Loucy (cell line): ENCODE data around the gene SLC35G6.

Source experiments
- CTCF ChIP-seq: fragments of 200-600 bp; sonication (generic); conservative IDR thresholded peaks from 2 replicates; pipeline ENCODE4 v1.5.1; 2014; ENCODE audit warnings: mild to moderate bottlenecking, antibody characterized with exemption, low read length
- EZH2phosphoT487 ChIP-seq: fragments of 200-600 bp; IDR thresholded peaks from 2 replicates; pipeline ENCODE4 v1.6.1; 2018; ENCODE audit warnings: antibody characterized with exemption, mild to moderate bottlenecking, moderate library complexity, borderline replicate concordance

- TF ChIP-seq CTCF: no peak
- no peak for TF ChIP-seq EZH2phosphoT487
Measured at GRCh38 chr17:7438656-7439460, 42.4 kb upstream of the SLC35G6 start.
